Osteocyte (in vitro differentiated cells): ENCODE results near the gene PRR36. TPM values are rescaled to one million over a fixed set of nuclear protein-coding genes. Genes with fewer than 3 reads are reported as not detected.
"Not testable (repeated sequence)": the region's sequence is repeated elsewhere in the genome, so short reads cannot be mapped to it uniquely, and the experiment has no call there.

Experiments used
- DNase-seq: peaks from one replicate; pipeline ENCODE4 v3.0.0; 2021; ENCODE audit warnings: mixed read lengths; ENCODE audit not compliant: unreplicated experiment; ENCODE audit errors: extremely low spot score
- H3K27ac Mint-ChIP-seq: one replicate; pipeline ENCODE4 v1.8.0; 2021; ENCODE audit warnings: mild to moderate bottlenecking, mixed read lengths; ENCODE audit not compliant: unreplicated experiment
- H3K27me3 Mint-ChIP-seq: one replicate; pipeline ENCODE4 v1.8.0; 2021; ENCODE audit warnings: mixed read lengths; ENCODE audit not compliant: unreplicated experiment
- H3K36me3 Mint-ChIP-seq: one replicate; pipeline ENCODE4 v1.8.0; 2021; ENCODE audit warnings: mixed read lengths; ENCODE audit not compliant: unreplicated experiment
- H3K4me1 Mint-ChIP-seq: one replicate; pipeline ENCODE4 v1.8.0; 2021; ENCODE audit warnings: mixed read lengths; ENCODE audit not compliant: unreplicated experiment
- H3K4me3 Mint-ChIP-seq: one replicate; pipeline ENCODE4 v1.8.0; 2021; ENCODE audit warnings: mild to moderate bottlenecking, moderate library complexity, mixed read lengths; ENCODE audit not compliant: unreplicated experiment
- H3K9me3 Mint-ChIP-seq: one replicate; pipeline ENCODE4 v1.8.0; 2021; ENCODE audit warnings: mixed read lengths; ENCODE audit not compliant: unreplicated experiment
- total RNA-seq: library from RNA; stranded (reverse); gene quantifications from 2 replicates; pipeline ENCODE4 v1.2.1, GENCODE V29; 2021
- TF ChIP-seq, protein P1 (sequence below): fragments of 200-600 bp; sonication (generic); IDR thresholded peaks from 2 replicates; pipeline ENCODE4 v1.5.0; 2021; ENCODE audit warnings: antibody characterized with exemption, mild to moderate bottlenecking, moderate library complexity

The PRR36 gene
- total RNA-seq, 1 donor from 2014 or later = 0.51 TPM

DNA sequence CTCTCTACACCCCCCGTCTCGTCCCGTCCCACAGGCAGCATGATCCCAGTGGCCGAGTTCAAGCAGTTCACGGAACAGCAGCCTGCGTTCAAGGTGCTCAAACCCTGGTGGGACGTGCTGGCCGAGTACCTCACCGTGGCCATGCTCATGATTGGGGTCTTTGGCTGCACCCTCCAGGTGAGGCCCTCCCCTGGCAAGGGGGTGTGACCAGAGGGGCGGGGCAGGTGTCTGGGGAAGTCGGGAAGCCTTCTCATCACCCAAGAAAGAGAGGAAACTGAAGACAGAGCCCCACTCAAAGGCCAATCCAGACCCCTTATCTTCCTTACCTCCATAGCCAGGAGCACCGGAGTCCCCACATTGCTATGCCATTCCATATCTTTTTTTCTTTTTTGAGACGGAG is 21.4 kb upstream of the PRR36 start:
- TF ChIP-seq, protein P1, sequence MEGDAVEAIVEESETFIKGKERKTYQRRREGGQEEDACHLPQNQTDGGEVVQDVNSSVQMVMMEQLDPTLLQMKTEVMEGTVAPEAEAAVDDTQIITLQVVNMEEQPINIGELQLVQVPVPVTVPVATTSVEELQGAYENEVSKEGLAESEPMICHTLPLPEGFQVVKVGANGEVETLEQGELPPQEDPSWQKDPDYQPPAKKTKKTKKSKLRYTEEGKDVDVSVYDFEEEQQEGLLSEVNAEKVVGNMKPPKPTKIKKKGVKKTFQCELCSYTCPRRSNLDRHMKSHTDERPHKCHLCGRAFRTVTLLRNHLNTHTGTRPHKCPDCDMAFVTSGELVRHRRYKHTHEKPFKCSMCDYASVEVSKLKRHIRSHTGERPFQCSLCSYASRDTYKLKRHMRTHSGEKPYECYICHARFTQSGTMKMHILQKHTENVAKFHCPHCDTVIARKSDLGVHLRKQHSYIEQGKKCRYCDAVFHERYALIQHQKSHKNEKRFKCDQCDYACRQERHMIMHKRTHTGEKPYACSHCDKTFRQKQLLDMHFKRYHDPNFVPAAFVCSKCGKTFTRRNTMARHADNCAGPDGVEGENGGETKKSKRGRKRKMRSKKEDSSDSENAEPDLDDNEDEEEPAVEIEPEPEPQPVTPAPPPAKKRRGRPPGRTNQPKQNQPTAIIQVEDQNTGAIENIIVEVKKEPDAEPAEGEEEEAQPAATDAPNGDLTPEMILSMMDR = no peak
- H3K4me1 Mint-ChIP-seq = peaks cover 6% of the 10 kb centered on the region
- no peak for DNase-seq
- no peaks in the 10 kb centered on the region for H3K9me3 Mint-ChIP-seq
- no peak overlapping the region for H3K27ac Mint-ChIP-seq
- H3K4me3 Mint-ChIP-seq = no peak overlapping the region
- H3K36me3 Mint-ChIP-seq = peaks cover 5% of the 10 kb centered on the region
- no peaks in the 10 kb centered on the region for H3K27me3 Mint-ChIP-seq

DNA sequence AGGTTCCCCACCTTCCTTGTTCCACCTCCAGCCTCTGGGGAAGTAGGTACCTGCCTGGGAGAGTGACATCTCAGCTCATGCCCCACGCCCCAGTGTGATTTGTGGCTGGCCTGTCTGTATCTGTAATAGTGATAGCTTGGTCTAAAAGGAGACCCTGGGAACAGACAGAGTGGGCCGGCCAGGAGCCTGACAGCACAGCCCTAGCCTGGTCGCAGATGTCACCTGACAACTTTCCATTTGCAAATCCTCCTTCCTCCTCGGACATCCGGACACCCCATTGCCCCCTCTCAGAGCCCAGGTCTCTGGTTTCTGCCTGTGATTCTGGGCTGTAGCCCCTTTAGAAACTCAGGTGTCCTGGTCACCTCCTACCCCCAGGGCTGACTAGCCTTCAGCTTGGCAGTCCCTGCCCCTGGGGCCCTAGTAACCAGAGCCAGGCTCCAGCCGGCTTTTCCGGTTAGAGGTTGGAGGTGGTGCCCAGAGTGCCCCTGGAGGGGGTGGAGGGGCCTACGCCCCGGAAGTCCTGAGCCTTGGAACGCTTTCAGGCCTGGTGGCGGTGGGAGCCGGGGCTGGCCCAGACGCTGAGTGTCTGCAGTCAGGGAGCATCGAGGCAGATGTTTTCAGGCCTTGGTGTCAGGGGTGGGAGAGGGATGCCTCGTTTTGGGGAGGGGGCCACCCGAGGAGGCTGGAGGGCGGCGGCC is 20.6 kb upstream of the PRR36 start:
- DNase-seq = no peak
- no peaks in the 10 kb centered on the region for H3K9me3 Mint-ChIP-seq
- no peak overlapping the region for H3K27ac Mint-ChIP-seq
- no peaks in the 10 kb centered on the region for H3K27me3 Mint-ChIP-seq
- no peak overlapping the region for H3K4me3 Mint-ChIP-seq
- H3K36me3 Mint-ChIP-seq = peaks cover 5% of the 10 kb centered on the region
- H3K4me1 Mint-ChIP-seq = peaks cover 6% of the 10 kb centered on the region
- TF ChIP-seq, protein P1 = no peak

DNA sequence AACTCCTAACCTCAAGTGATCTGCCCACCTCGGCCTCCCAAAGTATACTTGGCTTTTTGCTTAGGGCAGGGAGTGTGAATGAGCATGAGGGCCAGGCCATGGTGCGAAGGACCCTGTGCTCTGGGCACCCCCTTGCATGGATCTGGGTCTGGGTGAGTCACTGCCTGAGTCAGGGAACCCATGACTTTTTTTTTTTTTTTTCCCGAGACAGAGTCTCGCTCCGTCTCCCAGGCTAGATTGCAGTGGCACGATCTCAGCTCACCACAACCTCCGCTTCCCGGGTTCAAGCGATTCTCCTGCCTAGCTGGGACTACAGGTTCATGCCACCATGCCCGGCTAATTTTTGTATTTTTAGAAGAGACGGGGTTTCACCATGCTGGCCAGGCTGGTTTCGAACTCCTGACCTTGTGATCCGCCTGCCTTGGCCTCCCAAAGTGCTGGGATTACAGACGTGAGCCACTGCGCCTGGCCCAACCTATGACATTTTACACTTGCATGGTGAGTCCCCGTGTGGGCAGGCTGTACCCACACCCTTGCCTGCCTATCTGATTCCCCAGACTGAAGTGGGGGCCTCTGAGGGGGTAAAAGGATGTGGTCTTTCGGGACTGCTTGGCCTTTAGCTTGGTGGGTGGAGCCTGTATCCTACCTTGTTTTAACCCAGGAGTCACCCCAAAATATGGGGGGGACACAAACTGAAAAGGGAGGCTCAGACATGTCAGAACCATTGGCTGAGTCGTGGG is 19.3 kb upstream of the PRR36 start:
- not testable (repeated sequence) for H3K27me3 Mint-ChIP-seq, H3K27ac Mint-ChIP-seq

DNA sequence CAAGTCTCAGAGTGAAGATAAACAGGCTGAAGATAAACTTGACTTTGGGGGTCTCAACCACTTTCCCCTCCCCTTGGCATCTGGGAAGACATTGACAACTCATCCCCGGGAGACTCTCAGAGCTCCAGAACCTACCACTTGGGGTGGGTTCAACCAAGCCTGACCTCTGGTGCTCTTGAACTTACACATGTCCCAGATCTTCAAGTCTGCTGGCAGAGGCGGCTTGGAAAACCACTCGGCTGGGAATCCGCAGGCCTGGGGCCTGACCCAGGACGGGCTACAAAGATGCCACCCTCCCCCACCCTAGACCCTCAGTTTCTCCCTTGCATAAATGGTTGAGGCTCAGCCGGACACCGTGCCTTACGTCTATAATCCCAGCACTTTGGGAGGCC is 14.6 kb upstream of the PRR36 start:
- TF ChIP-seq, protein P1 = no peak
- H3K4me1 Mint-ChIP-seq = peaks cover 13% of the 10 kb centered on the region
- DNase-seq = no peak
- peak overlapping the region; percentile 55 for H3K4me3 Mint-ChIP-seq
- no peaks in the 10 kb centered on the region for H3K27me3 Mint-ChIP-seq
- H3K9me3 Mint-ChIP-seq = no peaks in the 10 kb centered on the region
- no peak overlapping the region for H3K27ac Mint-ChIP-seq
- no peaks in the 10 kb centered on the region for H3K36me3 Mint-ChIP-seq

More for the DNA sequence above, 19.3 kb upstream of the PRR36 start:
- H3K36me3 Mint-ChIP-seq, DNase-seq, H3K9me3 Mint-ChIP-seq, H3K4me3 Mint-ChIP-seq: not testable (repeated sequence)
- H3K4me1 Mint-ChIP-seq = peaks cover 10% of the 10 kb centered on the region

DNA sequence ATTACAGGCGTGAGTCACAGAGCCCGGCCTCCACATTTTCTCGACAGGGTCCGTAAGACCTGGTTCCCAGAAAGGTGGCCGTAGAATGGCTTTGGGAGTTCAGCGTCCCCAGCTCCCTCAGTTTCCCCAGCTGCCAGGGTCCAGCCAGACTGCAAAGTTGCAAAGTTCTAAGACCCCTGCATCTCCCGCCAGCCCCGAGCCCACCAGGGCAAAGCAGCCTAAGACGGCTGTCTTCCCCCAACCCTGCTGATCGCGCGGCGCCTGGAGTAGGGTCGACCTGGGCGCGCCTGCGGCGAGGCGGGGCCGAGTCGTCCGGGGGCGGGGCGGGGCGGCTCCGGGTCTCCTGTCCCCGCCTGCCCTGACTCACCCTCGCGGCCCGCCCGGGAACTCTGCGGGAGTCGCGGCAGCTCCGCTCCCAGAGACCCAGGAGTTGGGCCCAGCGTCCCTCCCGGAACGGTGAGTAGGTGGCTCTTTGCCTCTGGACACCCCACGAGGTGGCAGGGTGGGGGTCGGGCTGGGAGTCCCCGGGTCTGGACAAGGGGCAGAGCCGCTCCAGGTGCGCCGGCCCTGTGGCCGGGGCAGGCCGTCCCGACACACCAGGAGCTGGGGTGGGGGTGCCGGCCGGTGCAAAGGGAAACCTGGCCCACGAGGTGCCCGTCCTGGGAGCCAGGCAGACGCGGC is 14.1 kb upstream of the PRR36 start, which contains the start of gene LRRC8E:
Gene LRRC8E (plus strand): TSS at position 366 of the 681 bp plus-strand sequence. CDS start 7,094 bp downstream, outside the sequence.
- TF ChIP-seq, protein P1 = no peak
- H3K9me3 Mint-ChIP-seq = no peaks in the 10 kb centered on the region
- no peaks in the 10 kb centered on the region for H3K27me3 Mint-ChIP-seq
- H3K4me1 Mint-ChIP-seq = peaks cover 15% of the 10 kb centered on the region
- peak within 1 kb of the TSS; percentile 55 for H3K4me3 Mint-ChIP-seq
- no peaks in the 10 kb centered on the region for H3K36me3 Mint-ChIP-seq
- no peak for DNase-seq
- H3K27ac Mint-ChIP-seq = no peak within 1 kb of the TSS
